ENCODE data around the gene PRKCB.
"Not testable (repeated sequence)": the region's sequence is repeated elsewhere in the genome, so short reads cannot be mapped to it uniquely, and the experiment has no call there.

Gene PRKCB

DNA sequence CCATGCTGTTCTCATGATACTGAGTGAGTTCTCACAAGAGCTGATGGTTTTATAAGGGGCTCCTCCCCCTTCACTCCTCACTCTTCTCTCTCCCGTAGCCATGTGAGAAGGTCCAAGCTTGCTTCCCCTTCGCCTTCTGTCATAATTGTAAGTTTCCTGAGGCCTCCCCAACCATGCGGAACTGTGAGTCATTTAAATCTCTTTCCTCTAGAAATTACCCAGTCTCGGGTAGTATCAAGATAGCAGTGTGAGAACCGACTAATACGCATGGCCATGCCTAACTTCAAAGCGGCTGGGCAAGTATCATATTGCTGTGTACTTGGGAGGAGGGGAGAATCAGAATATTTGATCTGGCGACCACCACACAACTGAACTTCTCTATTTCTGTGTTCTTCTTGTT is 88.3 kb downstream of the PRKCB start:
- no peak for DNase-seq (ENCODE audit: low read depth)
- TF ChIP-seq, protein P1, sequence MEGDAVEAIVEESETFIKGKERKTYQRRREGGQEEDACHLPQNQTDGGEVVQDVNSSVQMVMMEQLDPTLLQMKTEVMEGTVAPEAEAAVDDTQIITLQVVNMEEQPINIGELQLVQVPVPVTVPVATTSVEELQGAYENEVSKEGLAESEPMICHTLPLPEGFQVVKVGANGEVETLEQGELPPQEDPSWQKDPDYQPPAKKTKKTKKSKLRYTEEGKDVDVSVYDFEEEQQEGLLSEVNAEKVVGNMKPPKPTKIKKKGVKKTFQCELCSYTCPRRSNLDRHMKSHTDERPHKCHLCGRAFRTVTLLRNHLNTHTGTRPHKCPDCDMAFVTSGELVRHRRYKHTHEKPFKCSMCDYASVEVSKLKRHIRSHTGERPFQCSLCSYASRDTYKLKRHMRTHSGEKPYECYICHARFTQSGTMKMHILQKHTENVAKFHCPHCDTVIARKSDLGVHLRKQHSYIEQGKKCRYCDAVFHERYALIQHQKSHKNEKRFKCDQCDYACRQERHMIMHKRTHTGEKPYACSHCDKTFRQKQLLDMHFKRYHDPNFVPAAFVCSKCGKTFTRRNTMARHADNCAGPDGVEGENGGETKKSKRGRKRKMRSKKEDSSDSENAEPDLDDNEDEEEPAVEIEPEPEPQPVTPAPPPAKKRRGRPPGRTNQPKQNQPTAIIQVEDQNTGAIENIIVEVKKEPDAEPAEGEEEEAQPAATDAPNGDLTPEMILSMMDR (conservative IDR thresholded peaks at IDR 0.05; ENCODE audit: low read depth, low read length): no peak
- no peak overlapping the region for H3K4me3 ChIP-seq (ENCODE audit: low read depth, low read length)

GRCh38 chr16:23927796-23928195 is 92.0 kb downstream of the PRKCB start:
- TF ChIP-seq, protein P1 (conservative IDR thresholded peaks at IDR 0.05; ENCODE audit: low read depth, low read length): no peak
- no peak overlapping the region for H3K4me3 ChIP-seq (ENCODE audit: low read depth, low read length)
- no peak for DNase-seq (ENCODE audit: low read depth)

DNA sequence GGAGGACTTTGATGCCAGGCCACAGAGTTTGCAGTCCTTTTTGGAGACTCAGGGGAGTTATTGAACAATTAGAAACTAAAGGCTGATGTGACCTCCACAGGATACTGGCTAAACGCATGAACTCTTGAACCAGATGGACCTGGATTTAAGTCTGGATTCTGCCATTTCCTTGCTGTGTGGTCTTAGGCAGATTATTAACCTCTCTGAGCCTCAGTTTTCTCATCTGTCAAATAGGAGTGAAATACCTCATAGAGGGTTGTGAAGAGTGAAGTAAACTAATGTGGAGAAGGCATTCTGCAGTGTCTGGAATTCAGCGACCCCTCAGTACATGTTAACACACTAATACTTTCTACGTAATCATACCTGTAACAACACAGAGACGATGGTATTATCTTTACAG is 93.5 kb downstream of the PRKCB start:
- TF ChIP-seq, protein P1 (conservative IDR thresholded peaks at IDR 0.05; ENCODE audit: low read depth, low read length): no peak
- DNase-seq (ENCODE audit: low read depth): no peak
- no peak overlapping the region for H3K4me3 ChIP-seq (ENCODE audit: low read depth, low read length)

GRCh38 chr16:23929856-23930255 is 94.1 kb downstream of the PRKCB start:
- TF ChIP-seq, protein P1 (conservative IDR thresholded peaks at IDR 0.05; ENCODE audit: low read depth, low read length): no peak
- H3K4me3 ChIP-seq (ENCODE audit: low read depth, low read length): no peak overlapping the region
- no peak for DNase-seq (ENCODE audit: low read depth)

DNA sequence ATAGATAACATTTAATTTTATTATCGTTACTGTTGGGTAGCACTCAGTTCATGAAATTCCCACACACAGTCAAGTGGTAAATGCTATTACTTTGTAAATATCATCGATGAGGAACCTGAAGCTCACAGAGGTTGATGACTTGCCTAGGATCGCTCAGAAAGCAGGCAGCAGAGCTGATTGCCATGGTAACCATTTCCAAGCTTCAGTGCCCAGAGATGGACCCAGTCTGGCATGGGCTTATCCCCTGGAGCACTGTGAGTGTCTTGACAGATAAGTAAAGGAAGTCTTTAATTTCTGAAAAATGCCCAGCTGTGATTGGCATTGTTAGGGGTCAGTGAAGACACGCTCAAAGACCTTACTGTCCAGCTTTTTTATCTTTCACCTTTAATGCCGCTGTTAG is 95.0 kb downstream of the PRKCB start:
- H3K4me3 ChIP-seq (ENCODE audit: low read depth, low read length): no peak overlapping the region
- no peak for DNase-seq (ENCODE audit: low read depth)
- TF ChIP-seq, protein P1 (conservative IDR thresholded peaks at IDR 0.05; ENCODE audit: low read depth, low read length): no peak

DNA sequence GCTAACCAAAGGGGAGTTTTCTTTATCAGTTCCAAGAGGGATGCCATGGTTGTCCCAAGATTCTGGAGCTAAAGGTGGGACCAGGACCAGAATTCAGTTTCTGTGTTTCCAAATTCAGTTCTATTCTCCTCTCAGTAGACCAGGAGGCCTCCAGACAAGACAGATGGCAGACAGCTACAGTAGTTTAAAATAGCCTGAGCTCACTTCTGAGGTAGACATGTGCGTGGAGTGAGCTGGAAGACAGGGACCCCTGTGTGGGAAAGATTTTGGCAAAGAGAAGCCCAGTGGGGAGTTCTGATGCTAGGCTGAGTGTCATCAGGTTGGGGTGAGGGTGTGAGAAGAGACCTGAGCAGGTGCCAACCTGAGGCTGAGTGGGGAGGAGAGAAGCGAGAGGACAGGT is 95.4 kb downstream of the PRKCB start:
- DNase-seq (ENCODE audit: low read depth): no peak
- no peak overlapping the region for H3K4me3 ChIP-seq (ENCODE audit: low read depth, low read length)
- TF ChIP-seq, protein P1 (conservative IDR thresholded peaks at IDR 0.05; ENCODE audit: low read depth, low read length): no peak

GRCh38 chr16:23933650-23934049 is 97.9 kb downstream of the PRKCB start:
- DNase-seq (ENCODE audit: low read depth); H3K4me3 ChIP-seq (ENCODE audit: low read depth, low read length): not testable (repeated sequence)
